Fibroblast of skin of left biceps (primary cell): ENCODE measurements around the gene SDC3.

Experiments
- DNase-seq, 2 experiments: peaks; one replicate each; pipeline ENCODE4 v3.0.0-alpha.2; 2013; ENCODE audit warnings: low read depth in 2 of 2

The SDC3 gene

GRCh38 chr1:30889511-30889910 lies 19.0 kb downstream of the SDC3 start:
- peak; percentile 45 to 49 for DNase-seq

- no peak for DNase-seq
These were observed 19.6 kb downstream of the SDC3 start for GRCh38 chr1:30888975-30889374.

GRCh38 chr1:30888391-30888790 lies 20.2 kb downstream of the SDC3 start:
- DNase-seq, result peak; percentile 91 to 93

- no peak for DNase-seq
These were observed 20.9 kb downstream of the SDC3 start for GRCh38 chr1:30887485-30888315.

GRCh38 chr1:30886710-30887428 lies 21.7 kb downstream of the SDC3 start:
- DNase-seq, result no peak

GRCh38 chr1:30885570-30886522 lies 22.7 kb downstream of the SDC3 start:
- DNase-seq, result no peak

GRCh38 chr1:30884723-30885122 lies 23.8 kb downstream of the SDC3 start:
- DNase-seq, result no peak

- no peak for DNase-seq
These were observed 25.0 kb downstream of the SDC3 start for GRCh38 chr1:30883389-30884172.

GRCh38 chr1:30882678-30883388 lies 25.7 kb downstream of the SDC3 start:
- no peak for DNase-seq

GRCh38 chr1:30881319-30882181 lies 27.0 kb downstream of the SDC3 start:
- no peak for DNase-seq

- no peak for DNase-seq
These were observed 27.8 kb downstream of the SDC3 start for GRCh38 chr1:30880678-30881318.

GRCh38 chr1:30879940-30880677 lies 28.4 kb downstream of the SDC3 start:
- DNase-seq, result no peak

GRCh38 chr1:30879126-30879786 lies 29.3 kb downstream of the SDC3 start:
- no peak for DNase-seq

- no peak for DNase-seq
These were observed 30.0 kb downstream of the SDC3 start for GRCh38 chr1:30878559-30878958.

GRCh38 chr1:30878016-30878415 lies 30.5 kb downstream of the SDC3 start:
- no peak for DNase-seq

- DNase-seq, result peak; percentile 71 to 75
These were observed 31.2 kb downstream of the SDC3 start for GRCh38 chr1:30877205-30877912.
